GM23248 (cell line): ENCODE measurements around the gene TRERF1.
"Not testable (repeated sequence)": the region's sequence is repeated elsewhere in the genome, so short reads cannot be mapped to it uniquely, and the experiment has no call there.

ENCODE experiments used
- EZH2 ChIP-seq: fragments of 200-600 bp; sonication (generic); IDR thresholded peaks from 2 replicates; pipeline ENCODE4 v1.6.1; 2018; ENCODE audit warnings: antibody characterized with exemption, mild to moderate bottlenecking; ENCODE audit not compliant: insufficient read depth, poor library complexity, severe bottlenecking
- EZH2phosphoT487 ChIP-seq: fragments of 200-600 bp; sonication (generic); IDR thresholded peaks from 2 replicates; pipeline ENCODE4 v1.6.1; 2018; ENCODE audit warnings: antibody characterized with exemption, moderate library complexity, mild to moderate bottlenecking, low read depth; ENCODE audit not compliant: insufficient read depth

- not testable (repeated sequence) for TF ChIP-seq EZH2, EZH2phosphoT487
Measured at GRCh38 chr6:42202131-42202915, 249.4 kb downstream of the TRERF1 start.
